HT-29 (cell line): ENCODE measurements around the gene PCDHGA4. TPM values are rescaled to one million over a fixed set of nuclear protein-coding genes. Genes with fewer than 3 reads are reported as not detected.
"Not testable (repeated sequence)": the region's sequence is repeated elsewhere in the genome, so short reads cannot be mapped to it uniquely, and the experiment has no call there.

Experiments
- DNase-seq: peaks from one replicate; pipeline ENCODE4 v3.0.0-alpha.2; 2015; ENCODE audit warnings: low spot score
- total RNA-seq: library from RNA; depleted of rRNA; stranded (reverse); fragments of >200 nt; shearing (Covaris generic); gene quantifications from 2 replicates; pipeline ENCODE4 v1.2.3, GENCODE V29; 2014

PCDHGA4 gene
- total RNA-seq, 1 experiment from 2014 or later, result not detected

- DNase-seq, result peak; percentile 42
These were observed 4.8 kb upstream of the PCDHGA4 start, which contains the start of gene PCDHGB1 for GRCh38 chr5:141349917-141350619. Gene PCDHGB1 (plus strand): TSS chr5:141350099. CDS start chr5:141350261, 162 bp downstream.

GRCh38 chr5:141351591-141351990 is 3.2 kb upstream of the PCDHGA4 start:
- no peak for DNase-seq

GRCh38 chr5:141355641-141356040 is 820 bp downstream of the PCDHGA4 start:
- DNase-seq, result no peak

- DNase-seq, result no peak
These were observed 1.3 kb downstream of the PCDHGA4 start for GRCh38 chr5:141356133-141356532.

GRCh38 chr5:141356950-141357349 is 2.1 kb downstream of the PCDHGA4 start:
- no peak for DNase-seq

GRCh38 chr5:141359790-141360426 is 5.1 kb downstream of the PCDHGA4 start, which contains the start of gene PCDHGB2:
Gene PCDHGB2 (plus strand): TSS chr5:141359994. CDS start chr5:141360136, 142 bp downstream.
- DNase-seq, result peak; percentile 40

GRCh38 chr5:141360685-141361084 is 5.9 kb downstream of the PCDHGA4 start:
- DNase-seq, result no peak

GRCh38 chr5:141362719-141363118 is 7.9 kb downstream of the PCDHGA4 start:
- no peak for DNase-seq

- no peak for DNase-seq
These were observed 9.3 kb downstream of the PCDHGA4 start, which contains the start of gene PCDHGA5 for GRCh38 chr5:141363952-141364660. Gene PCDHGA5 (plus strand): TSS chr5:141364162. CDS start chr5:141364331, 169 bp downstream.

GRCh38 chr5:141366016-141366896 is 11.4 kb downstream of the PCDHGA4 start:
- DNase-seq, result no peak

- DNase-seq, result peak; percentile 43
These were observed 15.4 kb downstream of the PCDHGA4 start, which contains the start of gene PCDHGB3 for GRCh38 chr5:141369994-141370848. Gene PCDHGB3 (plus strand): TSS chr5:141370242. CDS start chr5:141370395, 153 bp downstream.

- DNase-seq, result no peak
These were observed 17.0 kb downstream of the PCDHGA4 start for GRCh38 chr5:141371572-141372475.

- peak; percentile 22 for DNase-seq
These were observed 19.0 kb downstream of the PCDHGA4 start, which contains the start of gene PCDHGA6 for GRCh38 chr5:141373673-141374317. Gene PCDHGA6 (plus strand): TSS chr5:141373891. CDS start chr5:141374084, 193 bp downstream.

- DNase-seq, result no peak
These were observed 19.8 kb downstream of the PCDHGA4 start for GRCh38 chr5:141374627-141375026.

GRCh38 chr5:141375444-141376155 is 20.8 kb downstream of the PCDHGA4 start:
- DNase-seq, result not testable (repeated sequence)

- DNase-seq, result no peak
These were observed 27.9 kb downstream of the PCDHGA4 start, which contains the start of gene PCDHGA7 for GRCh38 chr5:141382469-141383294. Gene PCDHGA7 (plus strand): TSS chr5:141382742. CDS start chr5:141382900, 158 bp downstream.

- DNase-seq, result no peak
These were observed 28.5 kb downstream of the PCDHGA4 start for GRCh38 chr5:141383345-141383744.
